ENCODE results near the gene ATXN10. TPM values are rescaled to one million over a fixed set of nuclear protein-coding genes. Genes with fewer than 3 reads are reported as not detected.

Gene ATXN10
- total and polyA plus RNA-seq, 12 donors, result 11.8 to 169 (median 142) TPM

DNA sequence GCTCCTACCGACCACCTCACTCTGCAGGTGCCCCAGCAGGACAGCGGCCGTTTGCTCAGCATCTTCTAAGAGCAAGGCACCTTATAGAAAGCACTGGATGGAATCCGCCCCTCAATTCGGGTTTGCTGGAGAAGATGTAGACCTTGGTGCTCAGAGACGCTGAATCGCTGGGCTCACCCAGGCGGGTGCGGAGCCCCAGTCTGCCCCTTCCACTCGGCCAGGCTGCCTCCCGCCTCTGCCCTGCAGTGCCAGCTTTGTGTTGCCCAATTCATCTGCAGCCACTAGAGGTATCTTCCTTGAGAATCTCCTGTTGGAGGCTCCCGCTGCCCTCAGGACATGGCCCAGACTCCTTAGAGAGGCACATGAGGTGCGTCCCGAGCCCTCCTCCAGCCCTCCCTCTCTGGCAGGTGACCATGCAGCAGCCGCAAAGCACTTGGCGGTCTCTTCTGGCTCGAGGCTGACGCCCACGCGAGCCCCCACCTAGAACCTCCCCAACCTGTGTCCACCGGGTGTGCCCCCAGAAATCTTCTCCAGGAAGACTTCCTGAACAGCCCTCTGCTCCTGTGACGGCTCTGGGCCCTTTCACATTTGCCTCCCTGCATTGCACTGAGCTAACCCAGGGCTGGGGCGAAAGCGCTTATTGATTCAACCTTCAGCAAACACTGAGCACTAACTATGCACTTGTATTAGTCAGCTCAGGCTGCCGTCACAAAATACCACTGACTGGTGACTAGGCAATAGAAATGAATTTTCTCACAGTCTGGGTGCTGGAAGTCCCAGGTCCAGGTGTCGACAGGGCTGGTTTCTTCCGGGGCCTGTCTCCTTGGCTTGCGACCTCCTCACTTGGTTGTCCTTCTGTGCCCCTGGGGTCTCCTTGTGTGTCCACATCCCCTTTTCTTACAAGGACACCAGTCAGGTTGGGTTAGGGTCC lies 187.9 kb downstream of the ATXN10 start:
- Histone ChIP-seq H3K27me3 (peaks cover 0 to 10% (median 0%) of the 10 kb centered on the region in 7 donors), H3K4me3 (no peak overlapping the region), H3K36me3 (peaks cover 0 to 40% (median 0%) of the 10 kb centered on the region in 9 donors), H3K9me3 (peaks cover 0 to 9% (median 0%) of the 10 kb centered on the region in 11 donors), H3K4me1 (peaks cover 0 to 7% (median 5%) of the 10 kb centered on the region in 9 donors), H3K27ac (no peak overlapping the region)
- ATAC-seq, result no peak
- WGBS, 2 donors, result 94 to 96% methylated on average over 28 of the region's 28 CpGs
- no peak for DNase-seq
- intact Hi-C loops (cut with DNase I), result loop anchor here in 9 of 10 donors (5.0 to 10.0 kb wide), 4 partner anchors 212 to 285 kb away; no protein-coding TSS in a partner anchor
- TF ChIP-seq, protein P1, sequence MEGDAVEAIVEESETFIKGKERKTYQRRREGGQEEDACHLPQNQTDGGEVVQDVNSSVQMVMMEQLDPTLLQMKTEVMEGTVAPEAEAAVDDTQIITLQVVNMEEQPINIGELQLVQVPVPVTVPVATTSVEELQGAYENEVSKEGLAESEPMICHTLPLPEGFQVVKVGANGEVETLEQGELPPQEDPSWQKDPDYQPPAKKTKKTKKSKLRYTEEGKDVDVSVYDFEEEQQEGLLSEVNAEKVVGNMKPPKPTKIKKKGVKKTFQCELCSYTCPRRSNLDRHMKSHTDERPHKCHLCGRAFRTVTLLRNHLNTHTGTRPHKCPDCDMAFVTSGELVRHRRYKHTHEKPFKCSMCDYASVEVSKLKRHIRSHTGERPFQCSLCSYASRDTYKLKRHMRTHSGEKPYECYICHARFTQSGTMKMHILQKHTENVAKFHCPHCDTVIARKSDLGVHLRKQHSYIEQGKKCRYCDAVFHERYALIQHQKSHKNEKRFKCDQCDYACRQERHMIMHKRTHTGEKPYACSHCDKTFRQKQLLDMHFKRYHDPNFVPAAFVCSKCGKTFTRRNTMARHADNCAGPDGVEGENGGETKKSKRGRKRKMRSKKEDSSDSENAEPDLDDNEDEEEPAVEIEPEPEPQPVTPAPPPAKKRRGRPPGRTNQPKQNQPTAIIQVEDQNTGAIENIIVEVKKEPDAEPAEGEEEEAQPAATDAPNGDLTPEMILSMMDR (IDR thresholded peaks at IDR 0.05), result no peak

DNA sequence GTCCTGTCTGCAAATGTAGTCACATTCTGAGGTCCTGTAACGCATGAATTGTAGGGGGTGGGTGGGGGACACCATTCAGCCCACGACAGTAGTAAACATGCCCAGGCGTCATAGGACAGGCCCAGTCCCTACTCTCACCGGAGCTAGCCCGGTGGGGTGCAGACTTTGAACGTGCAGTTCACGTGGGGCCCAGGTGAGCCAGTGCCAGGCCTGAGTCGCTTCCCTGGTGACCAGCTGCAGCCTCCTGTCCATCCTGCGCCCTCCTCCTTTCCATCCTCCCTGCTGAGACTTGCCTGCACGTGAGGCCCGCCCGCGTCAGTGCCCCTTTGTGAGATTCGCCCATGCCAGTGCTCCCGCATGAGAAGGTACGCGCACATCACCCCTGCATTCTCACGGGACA lies 188.6 kb downstream of the ATXN10 start:
- ATAC-seq, result no peak
- peaks cover 0 to 35% (median 0%) of the 10 kb centered on the region in 9 donors for H3K36me3 ChIP-seq

DNA sequence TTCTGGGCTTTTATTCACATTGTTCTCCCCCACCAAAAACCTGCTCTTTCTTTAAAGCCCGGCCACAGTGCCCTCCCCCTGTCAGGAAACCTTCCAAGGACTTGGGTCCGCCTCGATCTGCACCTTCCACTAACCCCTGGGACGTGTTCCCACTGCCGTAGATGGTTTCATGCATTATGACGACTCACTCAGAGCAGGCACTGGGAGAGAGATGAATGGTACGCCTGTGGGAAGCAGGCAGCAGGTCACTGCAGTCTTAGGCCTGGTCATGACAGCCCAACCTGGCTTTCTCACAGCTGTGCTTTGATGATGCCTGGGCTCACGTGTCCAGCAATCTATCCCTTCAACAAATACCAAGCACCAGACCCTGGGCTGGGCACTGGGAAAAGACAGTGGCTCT lies 189.6 kb downstream of the ATXN10 start:
- TF ChIP-seq, protein P1 (IDR thresholded peaks at IDR 0.05), result no peak
- H3K27me3 ChIP-seq, result peaks cover under 1 to 28% (median 11%) of the 10 kb centered on the region in 7 donors
- WGBS, 2 donors, result 82 to 85% methylated on average over 8 of the region's 8 CpGs
- no peak for ATAC-seq
- H3K4me1 ChIP-seq, result peaks cover 0 to 13% (median 6%) of the 10 kb centered on the region in 9 donors
- intact Hi-C loops (cut with DNase I), result loop anchor here in 9 of 10 donors (5.0 to 10.0 kb wide), 4 partner anchors 214 to 286 kb away; no protein-coding TSS in a partner anchor
- H3K9me3 ChIP-seq, result peaks cover 0 to 9% (median 0%) of the 10 kb centered on the region in 11 donors
- H3K27ac ChIP-seq, result no peak overlapping the region
- peaks cover 0 to 27% (median 0%) of the 10 kb centered on the region in 9 donors for H3K36me3 ChIP-seq
- H3K4me3 ChIP-seq, result no peak overlapping the region
- DNase-seq, result no peak

More for the DNA sequence above, 188.6 kb downstream of the ATXN10 start:
- Histone ChIP-seq H3K27me3 (peaks cover 0 to 17% (median 1%) of the 10 kb centered on the region in 7 donors), H3K9me3 (peaks cover 0 to 9% (median 0%) of the 10 kb centered on the region in 11 donors), H3K4me1 (peaks cover 0 to 10% (median 6%) of the 10 kb centered on the region in 9 donors), H3K27ac (no peak overlapping the region), H3K4me3 (no peak overlapping the region)
- DNase-seq, result no peak
- intact Hi-C loops (cut with DNase I), result loop anchor here in 9 of 10 donors (5.0 to 10.0 kb wide), 4 partner anchors 213 to 285 kb away; no protein-coding TSS in a partner anchor
- TF ChIP-seq, protein P1 (IDR thresholded peaks at IDR 0.05), result no peak
- 93 to 94% methylated on average over 18 of the region's 18 CpGs for WGBS, 2 donors
